ENCODE data around the gene ERFL.

The ERFL gene

DNA sequence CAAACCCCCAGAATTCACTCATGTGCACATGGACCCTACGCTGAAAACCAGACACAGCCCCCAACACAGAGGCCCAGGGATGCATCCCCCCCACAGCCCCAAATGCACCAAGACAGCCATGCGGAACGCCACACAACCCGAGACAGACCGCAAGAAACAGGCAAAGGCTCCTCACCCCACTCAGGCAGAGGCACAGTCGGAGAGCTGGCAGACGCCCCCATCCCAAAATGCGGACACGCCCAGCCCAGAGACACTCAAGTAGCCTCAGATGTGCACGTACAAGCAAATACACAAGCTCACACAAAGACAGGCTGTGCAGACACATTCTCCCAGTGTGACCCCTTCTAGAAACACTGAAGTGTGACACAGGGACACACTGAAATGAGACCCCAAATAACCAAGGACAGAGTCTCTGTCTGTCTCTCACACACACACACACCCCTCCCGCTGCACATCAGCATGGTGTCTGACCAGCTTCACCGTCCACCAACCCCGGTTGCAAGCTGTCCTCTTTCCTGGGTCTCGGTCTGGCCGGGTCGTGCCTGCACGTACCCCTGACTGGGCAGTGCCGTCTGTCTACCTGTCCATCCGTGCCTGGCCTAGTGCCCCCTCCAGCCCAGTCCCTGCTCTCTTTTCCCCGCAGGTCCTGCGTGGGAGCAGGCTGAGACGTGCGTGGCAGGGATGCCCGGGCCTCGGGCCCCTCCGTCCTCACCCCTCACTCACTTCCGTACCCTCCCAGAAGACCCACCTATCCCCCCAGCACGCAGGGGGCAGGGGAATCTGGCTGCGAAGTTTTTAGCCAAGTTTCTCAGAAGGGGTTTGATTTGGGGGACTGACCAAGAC is 16.1 kb downstream of the ERFL start:
- H3K27ac ChIP-seq, result no peak overlapping the region
- TF ChIP-seq, protein P1, sequence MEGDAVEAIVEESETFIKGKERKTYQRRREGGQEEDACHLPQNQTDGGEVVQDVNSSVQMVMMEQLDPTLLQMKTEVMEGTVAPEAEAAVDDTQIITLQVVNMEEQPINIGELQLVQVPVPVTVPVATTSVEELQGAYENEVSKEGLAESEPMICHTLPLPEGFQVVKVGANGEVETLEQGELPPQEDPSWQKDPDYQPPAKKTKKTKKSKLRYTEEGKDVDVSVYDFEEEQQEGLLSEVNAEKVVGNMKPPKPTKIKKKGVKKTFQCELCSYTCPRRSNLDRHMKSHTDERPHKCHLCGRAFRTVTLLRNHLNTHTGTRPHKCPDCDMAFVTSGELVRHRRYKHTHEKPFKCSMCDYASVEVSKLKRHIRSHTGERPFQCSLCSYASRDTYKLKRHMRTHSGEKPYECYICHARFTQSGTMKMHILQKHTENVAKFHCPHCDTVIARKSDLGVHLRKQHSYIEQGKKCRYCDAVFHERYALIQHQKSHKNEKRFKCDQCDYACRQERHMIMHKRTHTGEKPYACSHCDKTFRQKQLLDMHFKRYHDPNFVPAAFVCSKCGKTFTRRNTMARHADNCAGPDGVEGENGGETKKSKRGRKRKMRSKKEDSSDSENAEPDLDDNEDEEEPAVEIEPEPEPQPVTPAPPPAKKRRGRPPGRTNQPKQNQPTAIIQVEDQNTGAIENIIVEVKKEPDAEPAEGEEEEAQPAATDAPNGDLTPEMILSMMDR (conservative IDR thresholded peaks at IDR 0.05), result no peak

DNA sequence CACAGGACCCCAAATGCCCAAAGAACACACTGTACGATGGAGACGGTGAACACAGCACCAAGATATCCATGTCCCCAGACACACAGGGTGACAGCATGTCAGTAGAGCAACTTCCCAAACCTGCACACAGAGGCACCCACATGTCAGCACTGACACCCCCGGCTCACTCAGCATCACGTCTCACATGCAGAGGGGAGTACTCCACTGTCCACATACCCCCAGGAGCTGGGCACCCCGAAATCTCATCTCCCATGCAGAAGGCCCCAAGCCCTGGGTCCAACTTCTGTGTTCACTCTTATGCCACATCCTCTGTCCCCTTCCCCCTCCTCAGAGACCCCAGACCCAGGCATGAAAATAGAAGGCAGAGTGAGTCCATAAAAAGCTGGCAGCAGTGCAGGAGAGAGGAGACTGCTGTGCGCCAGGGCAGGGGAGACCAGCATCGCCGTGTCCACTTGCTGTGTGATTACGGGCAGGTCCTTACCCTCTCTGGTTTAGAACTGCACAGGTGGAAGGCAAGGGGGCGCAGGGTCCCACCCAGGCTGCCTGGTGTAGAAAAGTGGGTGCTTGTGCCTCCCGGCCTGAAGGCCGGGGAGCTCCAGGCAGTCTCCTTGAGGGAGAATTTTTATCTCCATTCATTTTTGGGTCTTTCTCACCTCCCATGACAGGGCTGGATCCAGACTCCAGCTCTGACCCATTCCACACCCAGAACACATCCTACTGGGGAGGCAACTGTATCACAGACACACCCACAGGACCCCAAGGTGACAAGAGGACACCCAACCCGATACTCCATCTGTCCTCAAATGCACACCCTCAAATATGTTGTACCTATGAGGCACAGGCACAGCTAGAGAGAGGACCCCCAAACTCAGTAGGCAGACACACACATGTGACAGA is 17.0 kb downstream of the ERFL start:
- no peak overlapping the region for H3K27ac ChIP-seq
- TF ChIP-seq, protein P1 (conservative IDR thresholded peaks at IDR 0.05), result no peak

DNA sequence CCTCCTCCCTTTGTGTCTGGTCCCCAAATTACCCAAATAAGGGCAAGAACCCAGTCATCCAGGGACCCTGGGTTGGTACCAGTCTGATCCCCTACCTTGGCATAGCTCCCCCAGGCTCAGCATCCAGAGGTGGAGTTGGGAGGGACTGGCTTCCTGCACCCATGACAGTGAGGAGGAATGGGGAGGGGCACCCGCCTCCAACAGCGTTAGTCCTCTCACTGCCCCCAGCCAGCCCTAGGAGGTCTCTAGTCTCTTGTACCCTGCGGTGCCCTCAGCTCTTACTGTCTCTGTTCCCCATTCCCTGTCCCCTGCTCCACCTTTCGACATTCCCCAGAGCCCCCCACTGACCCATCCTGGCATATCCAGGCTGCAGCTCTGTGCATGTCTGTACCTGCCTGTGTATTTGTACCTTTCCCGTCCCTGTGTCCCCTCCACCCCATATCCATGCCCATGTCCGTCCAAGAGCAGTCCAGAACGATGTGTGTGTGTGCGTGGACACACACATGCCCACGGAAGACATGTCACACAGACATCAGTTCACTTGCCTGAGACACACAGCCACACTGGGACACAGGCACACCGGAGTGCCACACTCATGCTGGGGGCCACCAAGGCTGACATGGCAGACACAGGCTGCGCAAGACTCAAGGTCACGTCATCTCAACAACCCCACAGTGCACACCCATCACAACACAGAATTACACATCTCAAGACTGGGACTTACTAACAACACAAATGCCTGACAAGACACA is 17.8 kb downstream of the ERFL start:
- TF ChIP-seq, protein P1 (conservative IDR thresholded peaks at IDR 0.05), result no peak
- H3K27ac ChIP-seq, result no peak overlapping the region

DNA sequence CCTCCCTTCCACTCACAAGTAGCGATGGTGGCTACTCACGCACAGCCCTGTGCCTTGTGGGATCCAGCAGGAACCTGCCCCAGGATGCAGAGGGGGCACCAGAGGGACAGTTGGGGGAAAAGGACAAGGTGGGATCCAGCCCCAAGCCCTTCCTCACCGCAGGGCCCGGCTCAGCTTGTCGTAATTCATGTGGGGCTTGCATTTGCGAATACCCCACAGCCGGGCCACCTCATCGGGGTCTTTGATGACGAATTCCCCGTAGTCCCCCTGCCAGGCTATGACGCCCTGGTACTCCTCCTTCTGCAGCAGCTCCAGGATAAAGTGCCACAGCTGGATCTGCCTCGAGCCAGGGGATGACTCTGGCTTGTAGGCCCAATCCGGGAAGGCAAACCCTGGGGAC is 18.5 kb downstream of the ERFL start:
- TF ChIP-seq, protein P1 (conservative IDR thresholded peaks at IDR 0.05), result no peak
- no peak overlapping the region for H3K27ac ChIP-seq

DNA sequence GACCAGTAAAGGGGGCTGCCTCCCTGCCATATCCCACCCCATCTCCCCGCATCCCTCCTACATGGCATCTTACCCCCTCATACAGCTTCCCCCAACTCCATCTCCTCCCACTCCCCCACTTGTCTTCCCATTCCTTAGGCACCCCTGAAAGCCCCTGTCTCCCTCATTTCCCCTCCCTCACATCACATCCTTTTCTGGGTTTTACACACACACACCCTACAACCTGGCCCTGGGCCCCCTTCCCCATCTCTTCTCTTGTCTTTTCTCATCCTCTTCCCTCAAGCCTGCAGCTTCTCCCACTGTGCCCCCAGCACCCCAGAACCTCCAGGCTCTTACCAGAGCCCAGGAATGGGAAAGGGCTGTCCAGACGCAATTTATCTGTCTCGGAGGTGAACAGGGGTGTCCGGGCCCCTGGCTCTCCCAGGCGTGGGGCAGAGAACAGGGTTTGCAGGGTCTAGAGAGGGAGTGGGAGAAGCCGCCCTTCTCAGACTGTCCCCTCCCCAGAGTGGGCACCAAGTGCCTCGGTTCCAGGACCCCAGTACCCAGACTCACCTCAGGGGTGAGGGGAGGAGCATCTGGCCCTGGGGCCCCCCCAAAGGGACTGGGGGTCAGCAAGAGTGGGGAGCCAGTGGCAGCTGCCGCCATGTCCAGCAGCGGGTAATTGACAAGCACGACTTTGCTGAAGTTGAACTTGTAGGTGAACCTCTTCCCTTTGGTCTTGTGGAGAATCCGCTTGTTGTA is 19.4 kb downstream of the ERFL start:
- TF ChIP-seq, protein P1 (conservative IDR thresholded peaks at IDR 0.05), result no peak
- no peak overlapping the region for H3K27ac ChIP-seq

DNA sequence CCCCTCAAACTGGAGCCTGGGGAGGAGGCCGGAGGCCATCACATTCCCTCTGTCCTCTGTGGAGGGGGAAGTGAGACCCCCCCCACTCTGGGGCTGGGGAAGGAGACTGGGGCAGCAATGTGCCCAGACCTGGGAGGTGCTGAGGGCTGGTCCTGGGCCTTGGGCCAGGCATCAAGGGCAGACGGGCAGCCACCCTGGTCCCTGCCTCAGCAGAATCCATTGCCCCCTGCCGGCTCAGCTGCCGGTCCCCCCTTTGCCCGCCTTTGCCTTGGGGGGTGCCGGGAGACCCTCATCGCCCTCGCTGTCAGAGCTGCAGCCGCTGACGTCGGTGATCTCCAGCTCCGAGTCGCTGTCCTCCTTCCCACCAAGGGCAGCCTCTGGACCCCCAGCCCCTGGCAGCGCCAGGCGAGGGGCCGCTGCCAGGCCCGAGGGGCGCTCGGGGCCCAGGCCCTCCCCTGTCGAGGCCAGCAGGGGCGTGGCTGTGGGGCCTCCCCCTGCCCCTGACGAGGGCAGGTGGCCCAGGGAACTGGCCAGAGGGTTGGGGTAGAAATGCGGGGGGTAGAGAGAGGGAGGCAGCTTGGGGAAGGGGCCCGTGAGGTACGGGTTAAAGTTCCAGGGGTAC is 20.1 kb downstream of the ERFL start:
- H3K27ac ChIP-seq, result no peak overlapping the region
- TF ChIP-seq, protein P1 (conservative IDR thresholded peaks at IDR 0.05), result no peak
